ENCODE results near the gene NEK3. TPM values are rescaled to one million over a fixed set of nuclear protein-coding genes. Genes with fewer than 3 reads are reported as not detected.
"Not testable (repeated sequence)": the region's sequence is repeated elsewhere in the genome, so short reads cannot be mapped to it uniquely, and the experiment has no call there.

The NEK3 gene
- total RNA-seq, 4 donors from 2014 or later, result 2.2 to 9.0 (median 5.8) TPM

DNA sequence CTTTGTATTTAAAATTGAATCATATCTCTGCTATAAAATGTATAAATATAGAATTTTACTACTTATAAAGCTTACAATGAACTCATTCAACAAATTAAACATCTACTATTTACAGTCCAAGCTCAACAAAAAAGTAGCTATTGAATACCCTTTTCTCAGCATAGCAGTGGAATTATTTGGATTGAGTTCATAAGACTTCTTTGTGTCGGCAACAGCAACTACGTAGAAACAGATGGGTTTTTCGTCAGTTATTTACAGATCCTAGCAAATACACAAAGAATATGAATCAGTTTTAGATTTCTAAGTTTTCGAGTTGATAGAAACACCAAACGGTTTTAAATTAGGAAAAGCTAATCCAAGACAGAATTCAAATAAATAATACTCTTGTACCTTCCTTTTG, 10.4 kb upstream of the NEK3 start:
- no peak for DNase-seq
- intact Hi-C loops (cut with DNase I), result no loop called here
- H3K9me3 ChIP-seq, result no peaks in the 10 kb centered on the region
- H3K27ac ChIP-seq, result no peak overlapping the region
- peaks cover 0 to 91% (median 20%) of the 10 kb centered on the region in 3 donors for H3K36me3 ChIP-seq
- H3K27me3 ChIP-seq, result no peaks in the 10 kb centered on the region
- TF ChIP-seq, protein P1, sequence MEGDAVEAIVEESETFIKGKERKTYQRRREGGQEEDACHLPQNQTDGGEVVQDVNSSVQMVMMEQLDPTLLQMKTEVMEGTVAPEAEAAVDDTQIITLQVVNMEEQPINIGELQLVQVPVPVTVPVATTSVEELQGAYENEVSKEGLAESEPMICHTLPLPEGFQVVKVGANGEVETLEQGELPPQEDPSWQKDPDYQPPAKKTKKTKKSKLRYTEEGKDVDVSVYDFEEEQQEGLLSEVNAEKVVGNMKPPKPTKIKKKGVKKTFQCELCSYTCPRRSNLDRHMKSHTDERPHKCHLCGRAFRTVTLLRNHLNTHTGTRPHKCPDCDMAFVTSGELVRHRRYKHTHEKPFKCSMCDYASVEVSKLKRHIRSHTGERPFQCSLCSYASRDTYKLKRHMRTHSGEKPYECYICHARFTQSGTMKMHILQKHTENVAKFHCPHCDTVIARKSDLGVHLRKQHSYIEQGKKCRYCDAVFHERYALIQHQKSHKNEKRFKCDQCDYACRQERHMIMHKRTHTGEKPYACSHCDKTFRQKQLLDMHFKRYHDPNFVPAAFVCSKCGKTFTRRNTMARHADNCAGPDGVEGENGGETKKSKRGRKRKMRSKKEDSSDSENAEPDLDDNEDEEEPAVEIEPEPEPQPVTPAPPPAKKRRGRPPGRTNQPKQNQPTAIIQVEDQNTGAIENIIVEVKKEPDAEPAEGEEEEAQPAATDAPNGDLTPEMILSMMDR (IDR thresholded peaks at IDR 0.05), result no peak
- TF ChIP-seq POLR2A (IDR thresholded peaks at IDR 0.05), result no peak
- no peaks in the 10 kb centered on the region for H3K4me1 ChIP-seq
- no peak overlapping the region for H3K4me3 ChIP-seq
- WGBS, 2 donors, result 82 to 90% methylated on average over 5 of the region's 5 CpGs

DNA sequence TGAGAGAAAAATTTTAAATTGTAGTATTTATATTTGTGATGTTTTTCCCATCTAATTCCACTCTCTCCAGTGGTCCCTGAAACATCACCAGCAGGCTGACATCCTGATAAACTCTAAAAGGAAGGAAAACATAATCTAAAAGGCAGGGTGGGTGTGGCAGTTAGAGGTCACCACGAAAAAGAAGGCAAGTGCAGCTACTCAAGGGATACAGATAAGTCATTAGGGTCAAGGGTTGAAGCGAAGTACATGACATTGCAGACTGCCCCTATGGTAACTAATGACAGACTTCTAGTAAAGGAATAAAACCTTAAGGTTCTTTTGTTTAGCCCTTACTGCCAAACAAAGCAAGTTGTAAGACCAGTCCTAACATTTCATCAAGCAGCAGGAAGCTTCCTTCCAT, 6.0 kb upstream of the NEK3 start:
- no peak overlapping the region for H3K4me3 ChIP-seq
- H3K9me3 ChIP-seq, result no peaks in the 10 kb centered on the region
- no peak overlapping the region for H3K27ac ChIP-seq
- TF ChIP-seq, protein P1 (IDR thresholded peaks at IDR 0.05), result no peak
- TF ChIP-seq POLR2A (IDR thresholded peaks at IDR 0.05), result no peak
- H3K27me3 ChIP-seq, result no peaks in the 10 kb centered on the region
- WGBS, 2 donors, result 61 to 73% methylated on average over 2 of the region's 2 CpGs
- H3K36me3 ChIP-seq, result peaks cover 0 to 50% (median 9%) of the 10 kb centered on the region in 3 donors
- no peak for DNase-seq
- peaks cover 0 to 5% (median 0%) of the 10 kb centered on the region in 3 donors for H3K4me1 ChIP-seq
- intact Hi-C loops (cut with DNase I), result no loop called here

DNA sequence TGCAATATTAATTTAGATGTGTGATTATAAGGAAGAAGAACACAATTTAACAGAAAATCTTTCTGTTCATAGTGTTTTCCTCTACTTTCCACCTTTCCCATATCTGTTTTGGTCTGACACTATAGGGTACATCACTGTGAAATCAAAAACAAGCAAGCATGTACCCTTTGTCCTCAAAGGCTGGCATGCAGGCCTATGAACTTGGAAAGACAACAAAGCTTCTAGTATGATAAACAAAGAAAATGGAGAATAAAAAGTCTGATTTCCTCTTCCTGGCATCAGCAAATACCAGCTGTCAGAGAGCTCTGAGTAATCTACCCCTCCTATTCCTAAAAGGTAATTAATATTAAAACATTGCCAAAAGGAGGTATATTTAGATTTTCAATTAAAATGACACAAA, 5.6 kb upstream of the NEK3 start:
- no peaks in the 10 kb centered on the region for H3K27me3 ChIP-seq
- H3K4me1 ChIP-seq, result peaks cover under 1 to 7% (median under 1%) of the 10 kb centered on the region in 3 donors
- no peak overlapping the region for H3K27ac ChIP-seq
- H3K36me3 ChIP-seq, result peaks cover 0 to 46% (median 6%) of the 10 kb centered on the region in 3 donors
- H3K4me3 ChIP-seq, result no peak overlapping the region
- intact Hi-C loops (cut with DNase I), result no loop called here
- no peaks in the 10 kb centered on the region for H3K9me3 ChIP-seq
- no peak for TF ChIP-seq POLR2A (IDR thresholded peaks at IDR 0.05)
- TF ChIP-seq, protein P1 (IDR thresholded peaks at IDR 0.05), result no peak
- no peak for DNase-seq

DNA sequence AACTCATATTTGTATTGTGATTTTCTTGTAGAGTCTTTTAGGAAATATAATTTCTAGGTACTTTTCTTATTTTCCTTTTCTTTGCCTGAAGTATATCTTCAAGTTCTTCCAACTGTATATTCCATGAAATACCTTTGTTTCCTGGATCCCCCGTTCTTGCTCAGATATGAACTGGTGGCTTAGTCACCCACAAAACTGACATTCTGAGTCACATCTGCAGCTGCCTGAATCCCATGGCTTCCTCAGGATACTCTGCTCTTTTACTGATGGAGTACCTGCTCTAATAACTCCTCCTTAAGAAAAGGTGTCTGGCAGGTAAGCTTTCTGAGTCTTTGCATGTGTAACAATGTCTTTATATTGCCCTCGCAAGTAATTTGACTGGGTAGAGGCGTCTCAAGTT, 4.5 kb upstream of the NEK3 start:
- H3K4me3 ChIP-seq; H3K9me3 ChIP-seq; H3K27ac ChIP-seq; DNase-seq; intact Hi-C loops (cut with DNase I); H3K27me3 ChIP-seq: not testable (repeated sequence)
- WGBS, 2 donors, result 43 to 66% methylated on average over 1 to 3 of the region's 3 CpGs
- Histone ChIP-seq H3K4me1 (peaks cover 3 to 13% (median 6%) of the 10 kb centered on the region in 3 donors), H3K36me3 (peaks cover 0 to 35% (median 4%) of the 10 kb centered on the region in 3 donors)

DNA sequence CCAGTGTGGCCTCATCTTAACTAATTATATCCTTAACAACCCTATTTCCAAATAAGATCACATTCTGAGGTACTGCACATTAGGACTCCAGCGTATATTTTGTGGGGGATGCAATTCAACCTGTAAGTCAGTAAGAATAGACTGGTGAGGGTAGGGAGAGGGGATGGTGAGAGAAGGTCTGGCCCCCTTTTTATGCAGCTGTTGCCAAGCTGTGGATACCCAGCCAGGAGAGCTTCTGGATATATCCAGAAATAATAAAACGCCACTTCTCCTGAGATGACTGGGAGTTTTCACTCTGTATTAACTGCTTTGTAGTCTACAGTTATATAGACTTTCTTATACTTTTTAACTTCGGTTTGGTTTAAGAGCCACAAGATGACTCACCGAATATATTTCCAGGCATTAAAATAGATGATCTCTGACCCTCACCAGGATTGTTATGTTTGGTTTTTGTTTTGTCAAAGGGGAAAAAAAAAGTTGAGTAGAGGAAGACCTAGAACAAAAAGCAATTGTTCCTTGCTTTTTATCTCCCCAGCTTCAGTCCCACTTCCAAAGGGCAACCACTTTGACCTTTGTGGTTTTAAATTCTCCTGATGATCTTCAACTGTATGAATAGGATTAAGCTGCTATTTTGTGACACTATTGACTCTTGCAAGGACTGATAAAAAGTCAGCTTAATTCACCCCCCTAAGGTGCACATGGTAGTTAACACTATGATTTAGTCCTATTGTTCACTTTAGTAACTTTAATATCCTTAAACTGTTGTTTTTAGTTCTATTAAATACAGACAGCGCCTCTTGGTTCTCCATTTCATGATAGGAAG, 3.1 kb upstream of the NEK3 start:
- peak overlapping the region in 3 of 4 donors; percentile 20 to 36 (median 28) for H3K27ac ChIP-seq
- no peaks in the 10 kb centered on the region for H3K9me3 ChIP-seq
- intact Hi-C loops (cut with DNase I), result no loop called here
- H3K4me3 ChIP-seq, result no peak overlapping the region
- no peaks in the 10 kb centered on the region for H3K27me3 ChIP-seq
- 56 to 60% methylated on average over 4 to 5 of the region's 5 CpGs for WGBS, 2 donors
- peaks cover 0 to 21% (median 0%) of the 10 kb centered on the region in 3 donors for H3K36me3 ChIP-seq
- TF ChIP-seq POLR2A (IDR thresholded peaks at IDR 0.05), result no peak
- TF ChIP-seq, protein P1 (IDR thresholded peaks at IDR 0.05), result no peak
- peaks cover 6 to 26% (median 13%) of the 10 kb centered on the region in 3 donors for H3K4me1 ChIP-seq
- DNase-seq, result no peak
